HG03378 (cell line): ENCODE results near the gene NR1D1.

Experiments used
- ATAC-seq: cut with Tn5 transposase; IDR thresholded peaks from one replicate; pipeline ENCODE4 v1.9.1; 2021; ENCODE audit warnings: mild to moderate bottlenecking, moderate library complexity; ENCODE audit not compliant: unreplicated experiment

The NR1D1 gene

GRCh38 chr17:40097931-40098845 lies 2.2 kb downstream of the NR1D1 start:
- ATAC-seq: no peak

- ATAC-seq: no peak
Observed at GRCh38 chr17:40097087-40097486, 3.3 kb downstream of the NR1D1 start.

GRCh38 chr17:40095944-40096791 lies 4.2 kb downstream of the NR1D1 start:
- peak; percentile 67 for ATAC-seq

- no peak for ATAC-seq
Observed at GRCh38 chr17:40095351-40095943, 4.9 kb downstream of the NR1D1 start.

GRCh38 chr17:40094874-40095273 lies 5.5 kb downstream of the NR1D1 start:
- no peak for ATAC-seq

GRCh38 chr17:40093580-40094201 lies 6.7 kb downstream of the NR1D1 start:
- ATAC-seq: no peak

GRCh38 chr17:40093005-40093579 lies 7.3 kb downstream of the NR1D1 start:
- ATAC-seq: no peak

GRCh38 chr17:40092581-40092980 lies 7.8 kb downstream of the NR1D1 start:
- no peak for ATAC-seq

- no peak for ATAC-seq
Observed at GRCh38 chr17:40091691-40092397, 8.5 kb downstream of the NR1D1 start.

- no peak for ATAC-seq
Observed at GRCh38 chr17:40090237-40091119, 9.9 kb downstream of the NR1D1 start.

- no peak for ATAC-seq
Observed at GRCh38 chr17:40089077-40089895, 11.1 kb downstream of the NR1D1 start.

- ATAC-seq: no peak
Observed at GRCh38 chr17:40087903-40088718, 12.3 kb downstream of the NR1D1 start.

- ATAC-seq: no peak
Observed at GRCh38 chr17:40087049-40087794, 13.2 kb downstream of the NR1D1 start.

- no peak for ATAC-seq
Observed at GRCh38 chr17:40086150-40087044, 14.0 kb downstream of the NR1D1 start.

- ATAC-seq: no peak
Observed at GRCh38 chr17:40084477-40084876, 15.9 kb downstream of the NR1D1 start.

GRCh38 chr17:40079545-40079944 lies 20.8 kb downstream of the NR1D1 start:
- no peak for ATAC-seq
